PC-3 (cell line): ENCODE data around the gene ALCAM. TPM values are rescaled to one million over a fixed set of nuclear protein-coding genes. Genes with fewer than 3 reads are reported as not detected.

Experiments used
- ATAC-seq: fragments of 200-7000 bp; cut with Tn5 transposase; 2 replicates; pipeline ENCODE4 v1.9.1; 2020; ENCODE audit warnings: mild to moderate bottlenecking, moderate library complexity
- BruUV-seq: library from RNA; stranded (reverse); fragments of 400-500 nt; replicated peaks from 2 replicates; lab custom pipeline; 2021; lab: Mats Ljungman, UMichigan
- CTCF ChIA-PET: fragments of 300-600 bp; sonication (Branson Sonifier 250); formaldehyde crosslinking; loops from one replicate; lab custom pipeline; 2022; ENCODE audit warnings: antibody characterized with exemption; lab: Charles Lee
- POLR2A ChIA-PET: fragments of 300-600 bp; sonication (Branson Sonifier 250); formaldehyde crosslinking; loops from one replicate; lab custom pipeline; 2022; ENCODE audit warnings: antibody characterized with exemption; ENCODE audit not compliant: unreplicated experiment; lab: Charles Lee
- DNase-seq: peaks from one replicate; pipeline ENCODE4 v3.0.0-alpha.2; 2015
- H2AFZ ChIP-seq: fragments of 300-600 bp; sonication (generic); 2 replicates; pipeline ENCODE4 v1.6.0; 2016; ENCODE audit warnings: antibody characterized with exemption, low read length
- H3F3A ChIP-seq: fragments of 300-600 bp; sonication (generic); one replicate; pipeline ENCODE4 v1.6.0; 2017; ENCODE audit warnings: antibody characterized with exemption, low read length, control low read depth, mild to moderate bottlenecking; ENCODE audit not compliant: unreplicated experiment
- H3K27ac ChIP-seq: fragments of 300-600 bp; sonication (generic); 2 replicates; pipeline ENCODE4 v1.5.1; 2016; ENCODE audit warnings: mild to moderate bottlenecking, low read length
- H3K27me3 ChIP-seq: fragments of 300-600 bp; sonication (generic); 2 replicates; pipeline ENCODE4 v1.6.1; 2016; ENCODE audit warnings: low read length, mixed read lengths
- H3K36me3 ChIP-seq: fragments of 300-600 bp; sonication (generic); 2 replicates; pipeline ENCODE4 v1.6.1; 2016; ENCODE audit warnings: low read depth, mixed run types, low read length, mixed read lengths
- H3K4me1 ChIP-seq: fragments of 300-600 bp; sonication (generic); 2 replicates; pipeline ENCODE4 v1.5.1; 2016; ENCODE audit warnings: low read length; ENCODE audit not compliant: insufficient read depth
- H3K4me2 ChIP-seq: fragments of 300-600 bp; sonication (generic); 2 replicates; pipeline ENCODE4 v1.6.0; 2016; ENCODE audit warnings: low read length
- H3K4me3 ChIP-seq: fragments of 300-600 bp; sonication (generic); 2 replicates; pipeline ENCODE4 v1.5.1; 2016; ENCODE audit warnings: mild to moderate bottlenecking, low read length, mixed read lengths
- H3K79me2 ChIP-seq: fragments of 300-600 bp; sonication (generic); 2 replicates; pipeline ENCODE4 v1.6.1; 2017; ENCODE audit warnings: low read length, mixed read lengths
- H3K9ac ChIP-seq: fragments of 300-600 bp; sonication (generic); 2 replicates; pipeline ENCODE4 v1.6.0; 2016; ENCODE audit warnings: mild to moderate bottlenecking, low read length
- H3K9me2 ChIP-seq: fragments of 300-600 bp; sonication (generic); replicated peaks from 2 replicates; pipeline ENCODE4 v1.6.1; 2016; ENCODE audit warnings: mixed run types, low read length, mixed read lengths
- H3K9me3 ChIP-seq: fragments of 300-600 bp; sonication (generic); 2 replicates; pipeline ENCODE4 v1.6.1; 2016; ENCODE audit warnings: low read length, mixed read lengths
- H4K20me1 ChIP-seq: fragments of 300-600 bp; sonication (generic); 2 replicates; pipeline ENCODE4 v1.6.1; 2016; ENCODE audit warnings: low read length, mixed read lengths
- EZH2 ChIP-seq: fragments of 300-600 bp; sonication (generic); IDR thresholded peaks from one replicate; pipeline ENCODE4 v1.6.1; 2017; ENCODE audit warnings: antibody characterized with exemption, mild to moderate bottlenecking, low read length; ENCODE audit not compliant: unreplicated experiment
- EZH2phosphoT487 ChIP-seq: fragments of 300-600 bp; sonication (generic); IDR thresholded peaks from 2 replicates; pipeline ENCODE4 v1.6.1; 2018; ENCODE audit warnings: mild to moderate bottlenecking, antibody characterized with exemption, low read length, borderline replicate concordance
- intact Hi-C: fragments of 100-400 bp; cut with micrococcal nuclease; formaldehyde crosslinking; loops from 2 replicates; pipeline ENCODE4 v1.9.0; 2023
- total RNA-seq: library from RNA; depleted of rRNA; stranded (reverse); fragments of >200 nt; gene quantifications from 2 replicates; pipeline ENCODE4 v1.2.3, GENCODE V29; 2014
- TF ChIP-seq, protein P1 (sequence below): fragments of 300-600 bp; sonication (generic); conservative IDR thresholded peaks from 2 replicates; pipeline ENCODE4 v1.5.1; 2017; ENCODE audit warnings: antibody characterized with exemption, low read depth, mild to moderate bottlenecking, low read length

ALCAM gene
- total RNA-seq, 1 experiment from 2014 or later = 169 TPM

DNA sequence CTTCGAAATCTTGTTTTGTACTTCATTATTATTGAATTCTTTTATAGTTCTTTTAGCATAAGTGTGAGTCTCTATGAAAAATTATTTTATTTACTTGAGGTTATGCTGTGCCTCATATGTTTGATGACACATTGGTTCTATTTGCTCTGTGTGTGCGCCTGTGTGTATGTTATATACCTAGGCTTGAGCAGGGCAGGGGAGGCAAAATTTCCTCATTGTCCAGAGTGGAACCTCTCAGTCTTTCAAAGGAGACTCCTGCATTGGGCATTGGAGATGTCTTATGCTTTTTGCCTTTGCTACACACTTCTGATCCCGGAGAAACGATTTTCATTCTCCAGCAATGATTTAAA lies 58.4 kb downstream of the ALCAM start:
- H3K27me3 ChIP-seq = no peaks in the 10 kb centered on the region
- peaks cover 93% of the 10 kb centered on the region for H3K79me2 ChIP-seq
- intact Hi-C loops = no loop called here
- H2AFZ ChIP-seq = no peak overlapping the region
- ChIA-PET POLR2A (no interaction called here), CTCF (no interaction called here)
- H3K9ac ChIP-seq = no peak overlapping the region
- no peaks in the 10 kb centered on the region for H3F3A ChIP-seq
- H3K36me3 ChIP-seq = peaks cover 2% of the 10 kb centered on the region; the same call in 1 of the 2 replicates
- ATAC-seq = peak; percentile 98
- DNase-seq = peak; percentile 64
- no peaks in the 10 kb centered on the region for H3K9me2 ChIP-seq
- H4K20me1 ChIP-seq = no peaks in the 10 kb centered on the region; the same call in 1 of the 2 replicates
- H3K4me1 ChIP-seq = peaks cover 16% of the 10 kb centered on the region
- BruUV-seq = no TSS peak
- H3K9me3 ChIP-seq = no peaks in the 10 kb centered on the region
- H3K4me3 ChIP-seq = no peak overlapping the region
- TF ChIP-seq EZH2 (no peak), EZH2phosphoT487 (no peak)
- TF ChIP-seq, protein P1, sequence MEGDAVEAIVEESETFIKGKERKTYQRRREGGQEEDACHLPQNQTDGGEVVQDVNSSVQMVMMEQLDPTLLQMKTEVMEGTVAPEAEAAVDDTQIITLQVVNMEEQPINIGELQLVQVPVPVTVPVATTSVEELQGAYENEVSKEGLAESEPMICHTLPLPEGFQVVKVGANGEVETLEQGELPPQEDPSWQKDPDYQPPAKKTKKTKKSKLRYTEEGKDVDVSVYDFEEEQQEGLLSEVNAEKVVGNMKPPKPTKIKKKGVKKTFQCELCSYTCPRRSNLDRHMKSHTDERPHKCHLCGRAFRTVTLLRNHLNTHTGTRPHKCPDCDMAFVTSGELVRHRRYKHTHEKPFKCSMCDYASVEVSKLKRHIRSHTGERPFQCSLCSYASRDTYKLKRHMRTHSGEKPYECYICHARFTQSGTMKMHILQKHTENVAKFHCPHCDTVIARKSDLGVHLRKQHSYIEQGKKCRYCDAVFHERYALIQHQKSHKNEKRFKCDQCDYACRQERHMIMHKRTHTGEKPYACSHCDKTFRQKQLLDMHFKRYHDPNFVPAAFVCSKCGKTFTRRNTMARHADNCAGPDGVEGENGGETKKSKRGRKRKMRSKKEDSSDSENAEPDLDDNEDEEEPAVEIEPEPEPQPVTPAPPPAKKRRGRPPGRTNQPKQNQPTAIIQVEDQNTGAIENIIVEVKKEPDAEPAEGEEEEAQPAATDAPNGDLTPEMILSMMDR = no peak
- H3K4me2 ChIP-seq = peak overlapping the region; percentile 8; the same call in 1 of the 2 replicates
- no peak overlapping the region for H3K27ac ChIP-seq

DNA sequence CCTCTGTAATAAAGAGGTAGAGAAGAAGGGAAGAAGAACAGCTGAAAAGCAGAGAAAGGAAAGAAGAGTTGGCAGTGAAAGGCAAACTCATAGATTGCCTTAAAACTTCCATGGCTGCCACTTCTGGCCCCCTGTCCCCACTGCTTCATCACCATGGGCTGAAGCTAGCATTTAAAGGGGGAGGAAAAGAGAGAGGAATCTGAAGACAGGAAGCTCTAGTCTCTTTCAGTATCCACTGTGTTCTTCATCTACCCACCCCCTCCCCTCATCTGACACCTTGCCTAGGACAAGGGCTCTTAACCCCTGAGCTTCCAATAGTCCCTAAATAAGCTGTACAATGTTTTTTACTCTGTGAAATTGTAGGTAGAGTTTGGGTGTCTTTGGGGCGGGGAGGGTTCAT lies 60.6 kb downstream of the ALCAM start:
- intact Hi-C loops = no loop called here
- no peak overlapping the region for H3K4me3 ChIP-seq
- no peaks in the 10 kb centered on the region for H3K9me3 ChIP-seq
- peaks cover 93% of the 10 kb centered on the region for H3K79me2 ChIP-seq
- no peaks in the 10 kb centered on the region for H3K9me2 ChIP-seq
- H3K9ac ChIP-seq = no peak overlapping the region
- H3K4me1 ChIP-seq = peaks cover 16% of the 10 kb centered on the region
- no TSS peak for BruUV-seq
- H3K4me2 ChIP-seq = no peak overlapping the region
- TF ChIP-seq EZH2phosphoT487 (no peak), EZH2 (no peak)
- TF ChIP-seq, protein P1 = no peak
- no peak for ATAC-seq
- H2AFZ ChIP-seq = no peak overlapping the region
- no peaks in the 10 kb centered on the region for H3K27me3 ChIP-seq
- H3K36me3 ChIP-seq = peaks cover under 1% of the 10 kb centered on the region; the same call in 1 of the 2 replicates
- DNase-seq = no peak
- H3F3A ChIP-seq = no peaks in the 10 kb centered on the region
- H3K27ac ChIP-seq = no peak overlapping the region
- CTCF ChIA-PET = no interaction called here
- POLR2A ChIA-PET = no interaction called here
- peaks cover 4% of the 10 kb centered on the region; the same call in 1 of the 2 replicates for H4K20me1 ChIP-seq

DNA sequence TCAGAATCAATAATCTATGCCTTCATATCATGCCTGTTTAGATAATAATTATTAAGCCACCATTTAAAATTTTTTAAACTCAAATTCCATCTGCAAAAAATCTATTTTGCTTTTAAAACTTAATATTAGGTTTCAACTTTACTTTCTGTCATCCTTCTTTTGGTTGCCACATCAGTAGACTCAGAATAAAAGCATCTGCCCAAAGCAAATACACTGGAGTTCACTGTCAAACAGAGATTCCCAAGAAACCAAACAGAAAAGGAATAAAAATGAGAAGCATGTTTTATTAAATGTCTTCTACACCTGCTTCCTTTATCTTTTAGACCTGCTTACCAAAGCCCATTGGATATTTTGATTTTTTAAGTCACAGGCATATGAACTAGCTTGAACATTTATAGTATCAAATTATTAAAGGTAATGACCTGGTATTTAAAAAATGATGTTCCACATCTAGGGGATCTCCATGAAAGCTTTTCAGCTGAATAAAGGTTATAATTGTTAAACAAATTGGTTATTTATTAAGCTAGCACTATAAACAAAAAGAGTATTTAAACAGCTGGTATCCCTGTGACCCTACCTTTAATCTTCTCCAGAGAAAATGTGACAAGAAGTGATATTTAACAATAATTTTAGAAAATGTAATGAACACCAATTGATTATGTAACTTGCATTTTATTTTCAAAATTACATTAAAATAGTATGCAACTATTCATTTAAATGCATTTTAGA lies 62.5 kb downstream of the ALCAM start:
- ATAC-seq (no peak), DNase-seq (no peak)
- Histone ChIP-seq H3K4me1 (peaks cover 13% of the 10 kb centered on the region), H3K9me2 (no peaks in the 10 kb centered on the region), H2AFZ (no peak overlapping the region), H3K4me3 (no peak overlapping the region), H3K9ac (no peak overlapping the region), H3F3A (no peaks in the 10 kb centered on the region), H3K9me3 (no peaks in the 10 kb centered on the region), H3K27me3 (no peaks in the 10 kb centered on the region), H3K36me3 (no peaks in the 10 kb centered on the region), H4K20me1 (0 out of 2 replicates have a peak, but pooled peaks cover 4% of the 10 kb centered on the region), H3K27ac (no peak overlapping the region), H3K79me2 (peaks cover 90% of the 10 kb centered on the region), H3K4me2 (no peak overlapping the region)
- ChIA-PET POLR2A (interaction anchor here (0.7 kb wide), 1 partner anchor 743 kb away, joined by 7 read pairs; no protein-coding TSS in a partner anchor), CTCF (no interaction called here)
- no TSS peak for BruUV-seq
- TF ChIP-seq, protein P1 = no peak
- no peak for TF ChIP-seq EZH2phosphoT487
- TF ChIP-seq EZH2 = no peak
- intact Hi-C loops = no loop called here
